Panc1 (cell line): ENCODE data around the gene NUDT6.
A peak's percentile ranks its signal among the peaks of the same experiment; 100 is the strongest.

ENCODE experiments used
- POLR2AphosphoS5 ChIP-seq: IDR thresholded peaks from 2 replicates; pipeline ENCODE4 v1.6.1; 2012; ENCODE audit warnings: mild to moderate bottlenecking, low read depth, low read length, moderate library complexity
- TF ChIP-seq, protein P1 (sequence below): fragments of 450-650 bp; IDR thresholded peaks from 2 replicates; pipeline ENCODE4 v1.5.1; 2017; ENCODE audit warnings: mild to moderate bottlenecking
- TF ChIP-seq, protein P2 (sequence below), 2 experiments: IDR thresholded peaks; 2 replicates each; pipeline ENCODE4 v1.6.1; 2011 to 2012; ENCODE audit warnings: low read depth in 2 of 2, control low read depth in 1 of 2, low read length in 1 of 2, mild to moderate bottlenecking in 1 of 2, moderate library complexity in 1 of 2; ENCODE audit not compliant: insufficient read depth in 1 of 2

GRCh38 chr4:122930862-122931261 is 8.5 kb upstream of the NUDT6 start:
- TF ChIP-seq, protein P1, sequence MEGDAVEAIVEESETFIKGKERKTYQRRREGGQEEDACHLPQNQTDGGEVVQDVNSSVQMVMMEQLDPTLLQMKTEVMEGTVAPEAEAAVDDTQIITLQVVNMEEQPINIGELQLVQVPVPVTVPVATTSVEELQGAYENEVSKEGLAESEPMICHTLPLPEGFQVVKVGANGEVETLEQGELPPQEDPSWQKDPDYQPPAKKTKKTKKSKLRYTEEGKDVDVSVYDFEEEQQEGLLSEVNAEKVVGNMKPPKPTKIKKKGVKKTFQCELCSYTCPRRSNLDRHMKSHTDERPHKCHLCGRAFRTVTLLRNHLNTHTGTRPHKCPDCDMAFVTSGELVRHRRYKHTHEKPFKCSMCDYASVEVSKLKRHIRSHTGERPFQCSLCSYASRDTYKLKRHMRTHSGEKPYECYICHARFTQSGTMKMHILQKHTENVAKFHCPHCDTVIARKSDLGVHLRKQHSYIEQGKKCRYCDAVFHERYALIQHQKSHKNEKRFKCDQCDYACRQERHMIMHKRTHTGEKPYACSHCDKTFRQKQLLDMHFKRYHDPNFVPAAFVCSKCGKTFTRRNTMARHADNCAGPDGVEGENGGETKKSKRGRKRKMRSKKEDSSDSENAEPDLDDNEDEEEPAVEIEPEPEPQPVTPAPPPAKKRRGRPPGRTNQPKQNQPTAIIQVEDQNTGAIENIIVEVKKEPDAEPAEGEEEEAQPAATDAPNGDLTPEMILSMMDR = peak; percentile 18; the same call in 1 of the 2 replicates
- TF ChIP-seq, protein P2, sequence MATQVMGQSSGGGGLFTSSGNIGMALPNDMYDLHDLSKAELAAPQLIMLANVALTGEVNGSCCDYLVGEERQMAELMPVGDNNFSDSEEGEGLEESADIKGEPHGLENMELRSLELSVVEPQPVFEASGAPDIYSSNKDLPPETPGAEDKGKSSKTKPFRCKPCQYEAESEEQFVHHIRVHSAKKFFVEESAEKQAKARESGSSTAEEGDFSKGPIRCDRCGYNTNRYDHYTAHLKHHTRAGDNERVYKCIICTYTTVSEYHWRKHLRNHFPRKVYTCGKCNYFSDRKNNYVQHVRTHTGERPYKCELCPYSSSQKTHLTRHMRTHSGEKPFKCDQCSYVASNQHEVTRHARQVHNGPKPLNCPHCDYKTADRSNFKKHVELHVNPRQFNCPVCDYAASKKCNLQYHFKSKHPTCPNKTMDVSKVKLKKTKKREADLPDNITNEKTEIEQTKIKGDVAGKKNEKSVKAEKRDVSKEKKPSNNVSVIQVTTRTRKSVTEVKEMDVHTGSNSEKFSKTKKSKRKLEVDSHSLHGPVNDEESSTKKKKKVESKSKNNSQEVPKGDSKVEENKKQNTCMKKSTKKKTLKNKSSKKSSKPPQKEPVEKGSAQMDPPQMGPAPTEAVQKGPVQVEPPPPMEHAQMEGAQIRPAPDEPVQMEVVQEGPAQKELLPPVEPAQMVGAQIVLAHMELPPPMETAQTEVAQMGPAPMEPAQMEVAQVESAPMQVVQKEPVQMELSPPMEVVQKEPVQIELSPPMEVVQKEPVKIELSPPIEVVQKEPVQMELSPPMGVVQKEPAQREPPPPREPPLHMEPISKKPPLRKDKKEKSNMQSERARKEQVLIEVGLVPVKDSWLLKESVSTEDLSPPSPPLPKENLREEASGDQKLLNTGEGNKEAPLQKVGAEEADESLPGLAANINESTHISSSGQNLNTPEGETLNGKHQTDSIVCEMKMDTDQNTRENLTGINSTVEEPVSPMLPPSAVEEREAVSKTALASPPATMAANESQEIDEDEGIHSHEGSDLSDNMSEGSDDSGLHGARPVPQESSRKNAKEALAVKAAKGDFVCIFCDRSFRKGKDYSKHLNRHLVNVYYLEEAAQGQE (IDR thresholded peaks at IDR 0.05; ENCODE audit: insufficient read depth in 1 of 2, low read depth in 2 of 2, low read length in 1 of 2) = no peak
- TF ChIP-seq POLR2AphosphoS5 = no peak
